Fibroblast of lung (primary cell): Measurements from ENCODE around the gene CRYBG1. TPM values are rescaled to one million over a fixed set of nuclear protein-coding genes. Genes with fewer than 3 reads are reported as not detected.

Experiments used
- DNase-seq, 2 donors: peaks; one replicate each; pipeline versions ENCODE4 v3.0.0 to v3.0.0-alpha.2; 2010; ENCODE audit warnings: low read depth in 2 of 2
- H2AFZ ChIP-seq: 2 replicates; pipeline ENCODE4 v1.5.1; 2012; ENCODE audit warnings: low read length, control low read depth, inconsistent platforms
- H3K27ac ChIP-seq: 2 replicates; pipeline ENCODE4 v1.5.1; 2011; ENCODE audit warnings: low read length, control low read depth; ENCODE audit not compliant: insufficient read depth
- H3K27me3 ChIP-seq: 2 replicates; pipeline ENCODE4 v1.5.1; 2011; ENCODE audit warnings: mild to moderate bottlenecking, low read length; ENCODE audit not compliant: control insufficient read depth, insufficient read depth
- H3K36me3 ChIP-seq: 2 replicates; pipeline ENCODE4 v1.5.1; 2011; ENCODE audit warnings: low read length; ENCODE audit not compliant: control insufficient read depth, insufficient read depth
- H3K4me1 ChIP-seq: 2 replicates; pipeline ENCODE4 v1.5.1; 2011; ENCODE audit warnings: low read length; ENCODE audit not compliant: control insufficient read depth, insufficient read depth; ENCODE audit errors: extremely low read depth
- H3K4me2 ChIP-seq: 2 replicates; pipeline ENCODE4 v1.5.1; 2011; ENCODE audit warnings: low read length, control low read depth; ENCODE audit not compliant: insufficient read depth; ENCODE audit errors: extremely low read depth
- H3K4me3 ChIP-seq, 4 experiments: fragments of 200-600 bp in 1 of 4; sonication (generic) in 1 of 4; replicated peaks in 1 of 4; 2 replicates each; pipeline ENCODE4 v1.5.1; 2011 to 2016; ENCODE audit warnings: low read length in 4 of 4, low read depth in 3 of 4, mild to moderate bottlenecking in 3 of 4, control low read depth in 2 of 4, inconsistent platforms in 1 of 4, mixed read lengths in 1 of 4; ENCODE audit not compliant: insufficient read depth in 1 of 4; ENCODE audit errors: control extremely low read depth in 1 of 4
- H3K79me2 ChIP-seq: 2 replicates; pipeline ENCODE4 v1.5.1; 2012; ENCODE audit warnings: mild to moderate bottlenecking, low read length, inconsistent platforms; ENCODE audit not compliant: control insufficient read depth, insufficient read depth
- H3K9ac ChIP-seq: 2 replicates; pipeline ENCODE4 v1.5.1; 2011; ENCODE audit warnings: mild to moderate bottlenecking, low read length, control low read depth; ENCODE audit not compliant: insufficient read depth
- H3K9me3 ChIP-seq: 2 replicates; pipeline ENCODE4 v1.5.1; 2012; ENCODE audit warnings: low read depth, low read length; ENCODE audit not compliant: control insufficient read depth, insufficient read depth
- H4K20me1 ChIP-seq: 2 replicates; pipeline ENCODE4 v1.5.1; 2011; ENCODE audit warnings: low read length; ENCODE audit not compliant: control insufficient read depth, insufficient read depth; ENCODE audit errors: extremely low read depth
- EZH2 ChIP-seq: IDR thresholded peaks from 2 replicates; pipeline ENCODE4 v1.5.1; 2012; ENCODE audit warnings: low read length, control low read depth, mild to moderate bottlenecking; ENCODE audit errors: missing control alignments
- polyA plus RNA-seq, 2 donors: library from polyadenylated mRNA; depleted of rRNA in 1 of 2; stranded (reverse) in 1 of 2; unstranded in 1 of 2; fragments of >200 nt; gene quantifications; 2 replicates each; pipeline ENCODE4 v1.2.1, GENCODE V29; 2011 to 2012; ENCODE audit warnings: missing spikeins in 1 of 2
- total RNA-seq: library from RNA; depleted of rRNA; stranded (reverse); fragments of >200 nt; gene quantifications from 2 replicates; pipeline ENCODE4 v1.2.1, GENCODE V29; 2014
- TF ChIP-seq, protein P1 (sequence below), 2 donors: IDR thresholded peaks in 1 of 2; conservative IDR thresholded peaks in 1 of 2; 1 replicate in 1 of 2; 2 replicates in 1 of 2; pipeline ENCODE4 v1.5.1; 2011 to 2012; ENCODE audit warnings: low read length in 2 of 2, control low read depth in 1 of 2, inconsistent platforms in 1 of 2, low read depth in 1 of 2, mild to moderate bottlenecking in 1 of 2

Gene CRYBG1
- total and polyA plus RNA-seq, 2 donors (not counting 1 experiment from before 2014, with no cell fraction given): 4.3 to 10.1 TPM

DNA sequence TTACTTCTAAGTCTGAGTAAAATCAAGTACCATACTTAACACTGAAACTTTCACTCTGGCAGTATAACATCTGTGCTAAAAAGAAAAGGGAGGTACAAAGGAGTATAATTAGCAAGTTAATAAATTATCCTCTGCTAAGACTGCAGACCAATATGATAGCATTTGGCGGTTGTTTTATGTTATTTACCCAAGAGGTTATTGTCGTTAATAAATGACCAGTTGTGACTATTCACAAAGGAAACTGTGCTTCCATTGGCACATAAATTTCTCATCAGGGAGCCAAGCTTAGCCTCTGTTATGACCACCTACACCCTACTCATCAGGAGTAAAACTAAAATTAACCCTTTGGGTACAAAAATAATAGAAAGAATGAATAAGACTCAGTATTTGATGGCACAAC lies 86.5 kb downstream of the CRYBG1 start:
- TF ChIP-seq, protein P1, sequence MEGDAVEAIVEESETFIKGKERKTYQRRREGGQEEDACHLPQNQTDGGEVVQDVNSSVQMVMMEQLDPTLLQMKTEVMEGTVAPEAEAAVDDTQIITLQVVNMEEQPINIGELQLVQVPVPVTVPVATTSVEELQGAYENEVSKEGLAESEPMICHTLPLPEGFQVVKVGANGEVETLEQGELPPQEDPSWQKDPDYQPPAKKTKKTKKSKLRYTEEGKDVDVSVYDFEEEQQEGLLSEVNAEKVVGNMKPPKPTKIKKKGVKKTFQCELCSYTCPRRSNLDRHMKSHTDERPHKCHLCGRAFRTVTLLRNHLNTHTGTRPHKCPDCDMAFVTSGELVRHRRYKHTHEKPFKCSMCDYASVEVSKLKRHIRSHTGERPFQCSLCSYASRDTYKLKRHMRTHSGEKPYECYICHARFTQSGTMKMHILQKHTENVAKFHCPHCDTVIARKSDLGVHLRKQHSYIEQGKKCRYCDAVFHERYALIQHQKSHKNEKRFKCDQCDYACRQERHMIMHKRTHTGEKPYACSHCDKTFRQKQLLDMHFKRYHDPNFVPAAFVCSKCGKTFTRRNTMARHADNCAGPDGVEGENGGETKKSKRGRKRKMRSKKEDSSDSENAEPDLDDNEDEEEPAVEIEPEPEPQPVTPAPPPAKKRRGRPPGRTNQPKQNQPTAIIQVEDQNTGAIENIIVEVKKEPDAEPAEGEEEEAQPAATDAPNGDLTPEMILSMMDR (conservative IDR thresholded peaks at IDR 0.05 in 1 of 2, IDR thresholded peaks at IDR 0.05 in 1 of 2; ENCODE audit: low read depth in 1 of 2, low read length in 2 of 2): no peak
- no peak for TF ChIP-seq EZH2
- Histone ChIP-seq H3K4me1 (no peaks in the 10 kb centered on the region), H3K27ac (no peak overlapping the region), H3K9me3 (no peaks in the 10 kb centered on the region), H2AFZ (no peak overlapping the region), H3K4me3 (no peak overlapping the region), H3K4me2 (no peak overlapping the region), H3K27me3 (no peaks in the 10 kb centered on the region), H3K79me2 (no peaks in the 10 kb centered on the region), H3K36me3 (no peaks in the 10 kb centered on the region), H4K20me1 (no peaks in the 10 kb centered on the region), H3K9ac (no peak overlapping the region)
- DNase-seq: no peak

DNA sequence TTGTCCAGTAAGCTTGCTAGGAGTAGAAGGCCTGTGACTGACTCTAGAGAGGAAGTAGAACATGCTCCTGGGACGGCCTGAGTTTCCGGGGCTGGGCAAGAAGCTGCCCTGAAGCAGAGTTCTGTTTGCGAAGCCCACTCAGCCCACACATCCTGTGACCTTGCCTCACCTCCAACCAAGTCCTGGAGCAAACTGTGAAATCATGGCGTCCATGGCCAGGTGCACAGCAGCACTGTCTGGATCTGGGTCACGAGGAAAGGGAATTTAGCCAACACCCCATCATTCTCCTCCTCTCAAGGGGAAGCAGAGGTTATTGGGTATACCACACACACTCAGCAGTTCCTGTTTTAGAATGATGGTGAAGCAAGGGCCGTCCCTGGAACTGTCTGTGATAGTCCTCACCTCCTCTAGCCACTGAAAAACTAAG lies 87.5 kb downstream of the CRYBG1 start:
- no peak for DNase-seq
- H2AFZ ChIP-seq: no peak overlapping the region

DNA sequence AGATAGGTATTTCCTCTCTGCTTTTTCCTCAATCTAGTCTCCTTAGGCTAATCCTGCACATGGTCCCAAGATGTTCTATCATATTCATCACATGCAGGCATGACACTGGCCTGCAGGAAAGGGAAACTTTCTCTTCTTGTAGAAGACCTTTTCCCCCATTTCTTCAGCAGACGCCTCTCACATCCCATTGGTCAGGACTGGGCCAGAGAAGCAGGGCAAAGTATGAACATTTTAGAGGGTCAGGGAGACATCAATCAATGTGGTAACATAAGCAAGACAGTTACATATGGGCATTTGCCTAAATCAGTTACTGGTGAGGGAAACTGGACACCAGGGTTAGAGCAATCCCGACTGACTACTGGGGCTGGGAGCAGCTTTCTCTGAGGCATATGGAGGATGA lies 90.1 kb downstream of the CRYBG1 start:
- Histone ChIP-seq H3K4me1 (no peaks in the 10 kb centered on the region), H3K4me2 (no peak overlapping the region), H3K9ac (no peak overlapping the region), H3K27me3 (no peaks in the 10 kb centered on the region), H3K4me3 (no peak overlapping the region), H3K79me2 (no peaks in the 10 kb centered on the region), H3K9me3 (no peaks in the 10 kb centered on the region), H4K20me1 (no peaks in the 10 kb centered on the region), H3K27ac (no peak overlapping the region), H2AFZ (no peak overlapping the region), H3K36me3 (no peaks in the 10 kb centered on the region)
- no peak for TF ChIP-seq EZH2
- TF ChIP-seq, protein P1 (conservative IDR thresholded peaks at IDR 0.05 in 1 of 2, IDR thresholded peaks at IDR 0.05 in 1 of 2; ENCODE audit: low read depth in 1 of 2, low read length in 2 of 2): no peak
- peak in 1 of 2 donors; percentile 17 for DNase-seq

More for the DNA sequence above, 87.5 kb downstream of the CRYBG1 start:
- Histone ChIP-seq H3K9me3 (no peaks in the 10 kb centered on the region), H3K4me1 (no peaks in the 10 kb centered on the region), H3K36me3 (no peaks in the 10 kb centered on the region), H3K79me2 (no peaks in the 10 kb centered on the region), H3K27me3 (no peaks in the 10 kb centered on the region), H3K9ac (no peak overlapping the region), H3K4me2 (no peak overlapping the region), H3K27ac (no peak overlapping the region), H4K20me1 (no peaks in the 10 kb centered on the region), H3K4me3 (no peak overlapping the region)
- TF ChIP-seq EZH2: no peak
- TF ChIP-seq, protein P1 (conservative IDR thresholded peaks at IDR 0.05 in 1 of 2, IDR thresholded peaks at IDR 0.05 in 1 of 2; ENCODE audit: low read depth in 1 of 2, low read length in 2 of 2): no peak
